ENCODE measurements around the gene SLC31A1. TPM values are rescaled to one million over a fixed set of nuclear protein-coding genes. Genes with fewer than 3 reads are reported as not detected.

Gene SLC31A1
- total and polyA plus RNA-seq, 2 of the 13 experiments (the other 11 are each of a cell fraction or from before 2014, with no cell fraction given): 62.9 to 70.0 TPM

GRCh38 chr9:113177251-113177650, 44.1 kb upstream of the SLC31A1 start:
- in situ Hi-C loops (cut with HindIII; ENCODE audit: extremely low pct_ligation_motif_present, low pct_unique_long_range_greater_than_20kb): no loop called here
- Histone ChIP-seq H3K4me2 (ENCODE audit: low read depth, low read length) (no peak overlapping the region), H3K27me3 (ENCODE audit: control insufficient read depth in 1 of 2, insufficient read depth in 2 of 2, low read length in 2 of 2) (no peaks in the 10 kb centered on the region), H3K79me2 (ENCODE audit: insufficient read depth, low read length) (no peaks in the 10 kb centered on the region), H3K9me3 (ENCODE audit: low read length) (no peaks in the 10 kb centered on the region), H2AFZ (ENCODE audit: low read length) (no peak overlapping the region), H4K20me1 (ENCODE audit: insufficient read depth, low read length) (no peaks in the 10 kb centered on the region), H3K36me3 (replicated peaks in 1 of 2; ENCODE audit: control insufficient read depth in 1 of 2, insufficient read depth in 2 of 2, low read length in 2 of 2) (peaks cover 16 to 72% of the 10 kb centered on the region in 2 experiments), H3K27ac (ENCODE audit: extremely low read length, insufficient read depth, low read length) (no peak overlapping the region), H3K9ac (ENCODE audit: insufficient read depth, low read depth, low read length) (no peak overlapping the region), H3K4me1 (ENCODE audit: insufficient read depth, low read length) (no peaks in the 10 kb centered on the region), H3K4me3 (replicated peaks in 1 of 3; ENCODE audit: insufficient read depth in 1 of 3, low read depth in 2 of 3, low read length in 3 of 3) (no peak overlapping the region)
- TF ChIP-seq ZNF724P (CRISPR knock-in tag; IDR thresholded peaks at IDR 0.05; ENCODE audit: borderline replicate concordance) (no peak), ZNF777 (CRISPR knock-in tag; IDR thresholded peaks at IDR 0.05) (no peak), PAXIP1 (CRISPR knock-in tag; conservative IDR thresholded peaks at IDR 0.05) (no peak), PLRG1 (conservative IDR thresholded peaks at IDR 0.05) (no peak), SYNCRIP (IDR thresholded peaks at IDR 0.05; ENCODE audit: insufficient read depth, low read depth, low read length) (no peak), GLMP (CRISPR knock-in tag; IDR thresholded peaks at IDR 0.05; ENCODE audit: borderline replicate concordance) (no peak), ATF6 (CRISPR knock-in tag; conservative IDR thresholded peaks at IDR 0.05) (no peak), ZMYM2 (CRISPR knock-in tag; IDR thresholded peaks at IDR 0.05) (no peak), ZBTB14 (CRISPR knock-in tag; IDR thresholded peaks at IDR 0.05) (no peak), ELF4 (CRISPR knock-in tag; IDR thresholded peaks at IDR 0.05; ENCODE audit: borderline replicate concordance) (no peak), ELF1 (CRISPR knock-in tag; IDR thresholded peaks at IDR 0.05) (no peak), FOXC1 (CRISPR knock-in tag; IDR thresholded peaks at IDR 0.05; ENCODE audit: borderline replicate concordance) (no peak)
- 100% methylated on average over 2 of the region's 2 CpGs for WGBS (ENCODE audit: low lambda C conversion rate)
- ChIA-PET POLR2A (no interaction called here), CTCF (ENCODE audit: low intra/inter-chr PET ratio, low total read pairs) (no interaction called here)
- no TSS peak for BruUV-seq (replicated peaks)
- FAIRE-seq: no peak
- ATAC-seq: no peak
- DNase-seq (ENCODE audit: low spot score): no peak
- intact Hi-C loops (cut with micrococcal nuclease; ENCODE audit: unreplicated experiment): no loop called here

Data from HepG2 (cell line).